Islet of Langerhans (tissue), 1 donor: Measurements from ENCODE around the gene RAB5IF.
"Not testable (repeated sequence)": the region's sequence is repeated elsewhere in the genome, so short reads cannot be mapped to it uniquely, and the experiment has no call there.

Source experiments
- FAIRE-seq: peaks from one replicate; lab custom pipeline; 2011; peaks lifted over from hg19 to GRCh38; lab: Jason Lieb, UNC

RAB5IF gene

GRCh38 chr20:36631646-36632045, 26.1 kb downstream of the RAB5IF start:
- no peak for FAIRE-seq

- FAIRE-seq: no peak
Measured at GRCh38 chr20:36632147-36632486, 26.5 kb downstream of the RAB5IF start.

GRCh38 chr20:36632487-36633284, 27.1 kb downstream of the RAB5IF start:
- no peak for FAIRE-seq

- FAIRE-seq: no peak
Measured at GRCh38 chr20:36633285-36633772, 27.8 kb downstream of the RAB5IF start.

DNA sequence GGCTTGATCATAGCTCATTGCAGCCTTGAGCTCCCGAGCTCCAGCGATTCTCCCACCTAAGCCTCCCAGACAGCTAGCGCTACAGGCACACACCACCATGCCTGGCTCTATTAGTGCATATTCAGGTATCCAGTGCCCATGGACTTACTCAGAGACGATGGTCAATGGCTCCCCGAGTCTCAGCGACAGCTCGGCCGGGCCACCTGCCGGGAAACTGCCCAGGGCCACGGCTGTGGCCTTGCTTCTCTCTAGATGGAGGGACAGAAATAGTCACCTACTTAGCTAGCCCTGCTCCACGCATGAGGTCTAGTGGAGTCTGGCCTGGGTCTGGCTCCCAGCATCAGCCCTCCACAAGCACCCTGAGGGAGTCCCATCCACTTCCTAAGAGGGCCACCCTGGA, 28.8 kb downstream of the RAB5IF start:
- FAIRE-seq: no peak

DNA sequence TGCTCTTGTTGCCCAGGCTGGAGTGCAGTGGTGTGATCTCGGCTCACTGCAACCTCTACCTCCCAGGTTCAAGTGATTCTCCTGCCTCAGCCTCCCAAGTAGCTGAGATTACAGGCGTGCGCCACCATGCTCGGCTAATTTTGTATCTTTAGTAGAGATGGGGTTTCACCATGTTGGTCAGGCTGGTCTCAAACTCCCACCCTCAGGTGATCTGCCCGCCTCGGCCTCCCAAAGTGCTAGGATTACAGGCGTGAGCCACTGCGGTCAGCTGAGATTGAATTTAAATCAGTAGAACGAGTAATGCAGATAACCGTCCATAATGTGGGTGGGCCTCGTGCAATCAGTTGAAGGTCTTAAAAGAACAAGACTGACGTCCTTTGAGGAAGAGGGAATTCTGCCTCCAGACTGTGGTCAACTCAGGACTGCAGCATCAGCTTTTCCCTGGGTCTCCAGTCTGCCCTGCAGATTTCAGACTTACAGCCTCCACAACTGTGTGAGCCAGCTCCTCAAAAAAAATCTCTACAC, 33.4 kb downstream of the RAB5IF start:
- not testable (repeated sequence) for FAIRE-seq

GRCh38 chr20:36641506-36641843, 35.9 kb downstream of the RAB5IF start:
- no peak for FAIRE-seq

- FAIRE-seq: no peak
Measured at GRCh38 chr20:36642136-36642535, 36.6 kb downstream of the RAB5IF start.

GRCh38 chr20:36644032-36644705, 38.6 kb downstream of the RAB5IF start:
- FAIRE-seq: no peak

DNA sequence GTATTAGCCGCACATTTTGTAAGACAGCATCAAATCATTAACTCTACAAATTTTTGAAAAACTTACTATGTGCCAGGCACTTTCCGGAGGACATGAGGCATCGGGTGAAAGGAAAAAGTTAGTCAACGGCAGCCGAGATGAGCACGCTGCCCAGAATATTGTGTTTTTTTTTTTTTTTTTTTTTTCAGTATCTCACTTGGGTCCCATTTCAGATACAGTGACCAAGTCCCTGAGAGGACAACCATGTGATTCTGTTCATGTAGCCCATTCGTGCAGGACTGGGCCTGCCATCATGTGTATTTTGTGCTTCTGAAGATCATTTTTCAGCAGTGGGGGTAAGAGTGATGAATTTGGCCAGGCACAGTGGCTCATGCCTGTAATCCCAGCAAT, 39.1 kb downstream of the RAB5IF start:
- FAIRE-seq: no peak

DNA sequence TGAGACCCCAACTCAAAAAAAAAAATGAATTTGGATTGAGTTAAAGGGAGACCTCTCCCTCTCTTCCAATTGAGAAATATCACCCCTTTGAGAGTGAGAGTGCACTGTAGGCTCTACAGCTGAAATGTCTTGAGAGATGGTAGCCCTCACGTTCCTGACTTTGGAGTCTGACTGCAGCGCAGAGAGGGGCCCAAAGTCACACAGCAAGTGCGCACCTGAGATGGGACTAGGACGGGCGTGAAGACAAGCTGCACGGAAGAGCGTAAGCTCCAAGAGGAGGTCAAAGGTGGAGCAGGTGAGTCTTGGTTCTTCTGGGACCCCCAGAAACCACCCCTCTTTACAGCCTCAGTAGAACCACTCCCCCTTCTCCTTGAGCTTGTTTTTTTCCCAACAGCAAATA, 39.8 kb downstream of the RAB5IF start:
- no peak for FAIRE-seq

GRCh38 chr20:36645998-36646397, 40.4 kb downstream of the RAB5IF start, which contains the start of gene SLA2:
Gene SLA2, minus strand, starts transcription at chr20:36646196. Its CDS starts 4,861 bp downstream, at chr20:36641335.
- no peak for FAIRE-seq

GRCh38 chr20:36646678-36647077, 41.1 kb downstream of the RAB5IF start:
- FAIRE-seq: no peak

DNA sequence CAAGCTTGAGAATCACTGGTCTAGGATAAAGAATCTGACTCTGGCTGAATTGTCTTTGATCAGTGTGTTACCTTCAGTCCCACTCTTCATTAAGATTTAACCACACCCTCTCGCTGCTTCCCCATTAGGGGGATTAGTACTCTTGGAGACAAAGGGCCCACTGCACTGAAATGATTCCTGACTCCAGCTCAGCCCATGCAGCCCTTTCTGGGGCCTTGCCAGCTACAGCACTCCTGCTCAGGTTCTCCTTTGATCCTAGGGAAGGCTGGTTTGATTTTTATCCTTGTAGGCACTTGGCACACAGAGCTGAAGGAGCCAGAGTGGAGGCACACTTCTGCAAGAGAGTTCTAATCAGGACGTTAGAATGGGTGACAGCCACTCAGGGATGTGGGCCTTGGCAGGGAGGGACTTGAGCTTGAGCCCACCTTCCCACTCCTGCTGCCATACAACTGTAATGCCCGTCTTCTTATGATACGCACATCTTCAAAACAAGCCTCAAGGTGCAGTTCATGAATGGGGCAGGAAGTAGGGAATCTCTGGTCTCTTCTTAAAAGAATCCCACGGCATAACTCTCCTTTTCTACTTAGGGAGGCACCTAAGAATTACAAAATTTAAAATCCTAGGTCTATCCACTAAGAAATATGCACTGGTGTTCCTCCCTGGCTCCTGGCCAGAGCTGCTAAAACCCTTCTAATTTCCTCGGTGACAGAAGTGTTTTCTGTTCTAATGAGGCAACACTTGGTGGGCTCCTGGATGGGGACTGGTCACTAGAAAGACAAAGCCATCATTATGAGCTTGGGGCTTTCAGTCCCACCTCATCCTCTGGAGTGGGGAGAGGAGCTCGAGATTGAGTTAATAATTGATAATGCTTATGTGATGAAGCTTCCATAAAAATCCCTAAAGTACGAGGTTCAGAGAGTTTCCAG, 41.9 kb downstream of the RAB5IF start:
- FAIRE-seq: no peak

- no peak for FAIRE-seq
Measured at GRCh38 chr20:36653456-36653855, 47.9 kb downstream of the RAB5IF start.

DNA sequence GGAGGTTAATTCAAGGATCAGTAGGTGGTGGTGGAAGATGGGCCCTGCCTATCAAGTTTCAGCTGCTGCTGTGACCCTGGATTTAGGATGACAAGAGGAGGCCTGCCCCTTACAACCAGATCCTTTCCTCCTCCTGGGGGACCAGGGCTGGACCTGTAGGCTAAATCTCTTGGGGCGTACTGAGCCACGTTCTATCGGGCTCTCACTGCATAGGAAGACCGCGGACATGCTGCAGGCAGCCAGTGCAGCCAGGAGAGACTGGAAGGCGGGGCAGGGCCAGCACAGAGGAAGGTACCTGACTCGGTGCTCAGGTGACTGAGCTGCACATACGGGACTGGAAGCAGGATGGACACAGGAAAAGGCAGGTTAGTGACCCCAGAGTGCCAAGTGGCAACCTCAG, 48.9 kb downstream of the RAB5IF start:
- FAIRE-seq: no peak

GRCh38 chr20:36655004-36655403, 49.4 kb downstream of the RAB5IF start:
- FAIRE-seq: no peak

DNA sequence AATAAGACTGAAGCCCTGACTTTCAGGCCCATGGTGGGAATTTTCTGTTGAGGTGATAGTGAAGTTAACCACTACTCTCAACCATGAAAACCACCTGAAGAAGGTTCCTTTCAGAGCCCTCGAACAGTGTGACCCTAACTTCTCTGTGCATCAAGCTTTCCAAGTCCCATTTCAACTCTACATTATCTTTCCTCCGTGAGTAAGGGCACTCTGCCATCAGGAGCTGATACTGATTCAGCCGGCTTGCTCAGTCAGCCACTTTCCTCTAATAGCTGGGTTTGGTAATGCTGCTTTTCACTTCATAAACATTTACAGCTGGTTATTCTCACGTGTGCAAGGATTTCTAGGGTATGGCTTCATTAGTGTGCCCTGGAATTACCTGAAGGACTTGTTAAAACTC, 51.2 kb downstream of the RAB5IF start:
- no peak for FAIRE-seq

DNA sequence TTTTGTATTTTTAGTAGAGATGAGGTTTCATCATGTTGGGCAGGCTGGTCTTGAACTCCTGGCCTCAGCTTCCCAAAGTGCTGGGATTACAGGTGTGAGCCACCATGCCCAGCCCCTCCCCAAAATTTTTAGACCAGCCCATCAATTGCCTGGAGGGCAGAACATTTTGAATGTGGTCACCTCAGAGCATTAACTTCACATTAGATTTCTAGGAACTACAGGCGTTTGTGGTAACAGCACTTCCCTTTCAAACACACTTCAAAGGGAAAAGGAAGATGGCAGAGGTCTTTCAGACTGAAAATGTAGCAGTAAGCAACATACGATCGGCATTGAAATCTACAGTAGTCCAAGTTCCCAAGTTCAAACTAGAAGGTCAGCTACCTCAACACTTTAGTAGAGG, 52.7 kb downstream of the RAB5IF start:
- FAIRE-seq: no peak
